SU-DHL-6 (cell line): ENCODE results near the gene TGM6.

Experiments
- H2AFZ ChIP-seq: fragments of 200-600 bp; sonication (generic); 2 replicates; pipeline ENCODE4 v1.6.1; 2014; ENCODE audit warnings: low read depth, mild to moderate bottlenecking, moderate library complexity, mixed read lengths, antibody characterized with exemption, low read length; ENCODE audit not compliant: severe bottlenecking
- H3F3A ChIP-seq: fragments of 200-600 bp; shearing (Covaris generic); 2 replicates; pipeline ENCODE4 v1.6.0; 2016; ENCODE audit warnings: antibody characterized with exemption, mild to moderate bottlenecking; ENCODE audit not compliant: insufficient read depth
- H3K27ac ChIP-seq: fragments of 200-600 bp; sonication (generic); 2 replicates; pipeline ENCODE4 v1.5.1; 2016; ENCODE audit warnings: low read depth, mild to moderate bottlenecking, low read length, moderate library complexity, mixed read lengths
- H3K27me3 ChIP-seq: fragments of 200-600 bp; sonication (generic), shearing (Covaris generic); 2 replicates; pipeline ENCODE4 v1.6.0; 2014; ENCODE audit warnings: mild to moderate bottlenecking, low read length
- H3K36me3 ChIP-seq: fragments of 200-600 bp; sonication (generic); 2 replicates; pipeline ENCODE4 v1.6.1; 2014; ENCODE audit warnings: mild to moderate bottlenecking, low read length, mixed read lengths
- H3K4me2 ChIP-seq: fragments of 300-600, 200-600 bp; shearing (Covaris generic), sonication (generic); 2 replicates; pipeline ENCODE4 v1.6.0; 2014; ENCODE audit warnings: low read length, low read depth, mild to moderate bottlenecking; ENCODE audit not compliant: poor library complexity, severe bottlenecking
- H3K4me3 ChIP-seq: fragments of 200-600 bp; sonication (generic); 2 replicates; pipeline ENCODE4 v1.5.1; 2014; ENCODE audit warnings: antibody characterized with exemption, low read length, mild to moderate bottlenecking, mixed read lengths; ENCODE audit not compliant: insufficient read depth, poor library complexity, severe bottlenecking
- H3K79me2 ChIP-seq: fragments of 200-600 bp; sonication (generic); 2 replicates; pipeline ENCODE4 v1.6.1; 2014; ENCODE audit warnings: mild to moderate bottlenecking, low read length, moderate library complexity; ENCODE audit not compliant: insufficient read depth
- H3K9ac ChIP-seq: fragments of 200-600 bp; sonication (generic); 2 replicates; pipeline ENCODE4 v1.7.0; 2014; ENCODE audit warnings: mild to moderate bottlenecking, low read length
- H3K9me2 ChIP-seq: fragments of 200-600 bp; sonication (generic); replicated peaks from 2 replicates; pipeline ENCODE4 v1.6.1; 2014; ENCODE audit warnings: low read length; ENCODE audit not compliant: insufficient read depth
- H3K9me3 ChIP-seq: fragments of 200-600 bp; sonication (generic); 2 replicates; pipeline ENCODE4 v1.6.1; 2014; ENCODE audit warnings: low read length, mixed read lengths; ENCODE audit not compliant: insufficient read depth
- H4K20me1 ChIP-seq: fragments of 200-600 bp; sonication (generic); 2 replicates; pipeline ENCODE4 v1.6.1; 2014; ENCODE audit warnings: low read depth, mild to moderate bottlenecking, antibody characterized with exemption, low read length, moderate library complexity, mixed read lengths
- CTCF ChIP-seq: fragments of 200-600 bp; sonication (generic); IDR thresholded peaks from one replicate; pipeline ENCODE4 v1.5.1; 2017; ENCODE audit warnings: antibody characterized with exemption, mild to moderate bottlenecking, low read length, moderate library complexity; ENCODE audit not compliant: insufficient read depth, poor library complexity, severe bottlenecking
- EZH2phosphoT487 ChIP-seq: fragments of 200-600 bp; sonication (generic), shearing (Covaris generic); conservative IDR thresholded peaks from 2 replicates; pipeline ENCODE4 v1.6.1; 2018; ENCODE audit warnings: mild to moderate bottlenecking, antibody characterized with exemption, low read length, moderate library complexity, mixed read lengths

Gene TGM6

DNA sequence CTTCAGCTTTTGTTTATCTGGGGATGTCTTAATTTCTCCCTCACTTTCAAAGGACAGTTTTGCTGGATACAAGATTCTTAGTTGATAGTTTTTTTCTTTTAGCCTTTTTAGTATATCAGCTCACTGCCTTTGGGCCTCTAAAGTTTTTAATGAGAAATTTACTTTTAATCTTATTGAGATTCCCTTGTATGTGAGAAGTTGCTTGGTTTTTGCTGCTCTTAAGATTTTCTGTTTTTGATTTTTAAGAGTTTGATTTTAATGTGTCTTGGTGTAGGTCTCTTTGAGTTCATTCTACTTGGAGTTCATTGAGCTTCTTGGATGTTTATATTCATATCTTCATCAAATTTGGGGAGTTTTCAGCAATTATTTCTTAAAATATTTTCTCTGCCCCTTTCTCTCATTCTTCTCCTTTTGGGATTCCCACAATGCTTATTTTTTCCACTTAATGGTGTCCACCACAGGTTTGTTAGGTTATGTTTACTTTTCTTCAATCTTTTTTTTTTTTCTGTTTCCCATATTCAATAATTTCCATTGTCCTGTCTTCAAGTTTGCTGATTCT, 19.6 kb upstream of the TGM6 start:
- no peaks in the 10 kb centered on the region for H3K27me3 ChIP-seq
- H2AFZ ChIP-seq, result no peak overlapping the region
- no peaks in the 10 kb centered on the region for H3F3A ChIP-seq
- H3K79me2 ChIP-seq, result no peaks in the 10 kb centered on the region
- H3K9me3 ChIP-seq, result no peaks in the 10 kb centered on the region
- no peak overlapping the region for H3K27ac ChIP-seq
- no peak overlapping the region for H3K4me2 ChIP-seq
- TF ChIP-seq EZH2phosphoT487 (no peak), CTCF (no peak)
- no peaks in the 10 kb centered on the region for H4K20me1 ChIP-seq
- H3K4me3 ChIP-seq, result no peak overlapping the region
- H3K9me2 ChIP-seq, result no peaks in the 10 kb centered on the region; the same call in 1 of the 2 replicates
- H3K9ac ChIP-seq, result no peak overlapping the region
- no peaks in the 10 kb centered on the region for H3K36me3 ChIP-seq

DNA sequence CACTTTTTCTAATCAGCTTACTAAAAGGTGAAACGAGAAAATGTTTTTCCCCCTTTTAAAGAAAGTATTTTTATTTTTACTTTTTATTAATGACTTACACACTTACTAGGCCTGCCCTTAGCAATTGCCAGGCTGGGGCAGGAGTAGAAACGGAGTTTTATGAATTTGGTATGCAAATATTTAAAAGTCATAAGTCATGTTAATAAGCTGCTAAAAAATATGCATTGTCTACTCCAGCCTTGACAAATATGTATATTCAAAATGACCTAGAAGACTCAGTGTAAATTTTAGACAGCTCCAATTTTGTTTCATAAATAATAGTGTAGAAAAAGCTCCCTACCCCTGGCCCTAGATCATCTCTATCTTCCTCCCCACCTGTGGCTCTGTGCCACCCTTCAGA, 17.5 kb upstream of the TGM6 start:
- no peak overlapping the region for H3K9ac ChIP-seq
- no peaks in the 10 kb centered on the region for H3F3A ChIP-seq
- TF ChIP-seq CTCF (no peak), EZH2phosphoT487 (no peak)
- H3K27ac ChIP-seq, result no peak overlapping the region
- H4K20me1 ChIP-seq, result no peaks in the 10 kb centered on the region
- H3K79me2 ChIP-seq, result no peaks in the 10 kb centered on the region
- H3K9me2 ChIP-seq, result no peaks in the 10 kb centered on the region; the same call in 1 of the 2 replicates
- H3K4me3 ChIP-seq, result no peak overlapping the region
- H3K9me3 ChIP-seq, result no peaks in the 10 kb centered on the region
- no peak overlapping the region for H3K4me2 ChIP-seq
- no peak overlapping the region for H2AFZ ChIP-seq
- no peaks in the 10 kb centered on the region for H3K36me3 ChIP-seq
- no peaks in the 10 kb centered on the region for H3K27me3 ChIP-seq

DNA sequence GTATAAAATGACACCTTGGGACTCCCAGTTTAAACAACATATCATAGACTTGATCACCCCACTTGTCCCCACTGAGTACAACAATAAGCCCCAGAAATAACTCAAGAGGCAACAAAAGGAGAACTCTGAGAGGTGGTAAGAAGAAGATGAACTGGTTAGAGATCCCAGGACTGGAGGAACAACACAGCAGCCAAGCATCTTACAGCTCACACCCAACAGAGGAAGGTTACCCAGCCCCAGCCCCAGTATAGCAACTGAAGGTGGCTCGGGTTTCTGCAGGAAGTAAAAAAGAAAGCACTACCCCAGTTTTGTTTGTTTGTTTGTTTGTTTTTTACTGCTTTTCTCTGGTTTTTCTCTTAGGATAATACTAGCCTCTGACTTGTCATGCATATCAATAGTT, 17.1 kb upstream of the TGM6 start:
- TF ChIP-seq EZH2phosphoT487 (no peak), CTCF (no peak)
- no peaks in the 10 kb centered on the region for H4K20me1 ChIP-seq
- no peaks in the 10 kb centered on the region for H3K27me3 ChIP-seq
- H3K4me3 ChIP-seq, result no peak overlapping the region
- H3K27ac ChIP-seq, result no peak overlapping the region
- no peaks in the 10 kb centered on the region for H3K36me3 ChIP-seq
- no peaks in the 10 kb centered on the region; the same call in 1 of the 2 replicates for H3K9me2 ChIP-seq
- H3K9me3 ChIP-seq, result peaks cover 4% of the 10 kb centered on the region; the same call in 1 of the 2 replicates
- no peaks in the 10 kb centered on the region for H3F3A ChIP-seq
- no peak overlapping the region for H3K9ac ChIP-seq
- no peak overlapping the region for H2AFZ ChIP-seq
- no peak overlapping the region for H3K4me2 ChIP-seq
- no peaks in the 10 kb centered on the region for H3K79me2 ChIP-seq
